Smooth muscle cell (in vitro differentiated cells): Measurements from ENCODE around the gene B3GNT2. TPM values are rescaled to one million over a fixed set of nuclear protein-coding genes. Genes with fewer than 3 reads are reported as not detected.
A peak's percentile ranks its signal among the peaks of the same experiment; 100 is the strongest.

Source experiments
- DNase-seq: peaks from one replicate; lab custom pipeline; 2025; ENCODE audit not compliant: unreplicated experiment; lab: John Stamatoyannopoulos, UW
- H2AFZ ChIP-seq: fragments of 200-600 bp; sonication (generic); 2 replicates; pipeline ENCODE4 v1.6.0; 2016; ENCODE audit warnings: antibody characterized with exemption, low read depth, mild to moderate bottlenecking
- H3F3A ChIP-seq: fragments of 200-600 bp; sonication (generic); 2 replicates; pipeline ENCODE4 v1.6.0; 2017; ENCODE audit warnings: antibody characterized with exemption, low read depth
- H3K27ac ChIP-seq: fragments of 200-600 bp; sonication (generic); 2 replicates; pipeline ENCODE4 v1.5.1; 2016; ENCODE audit warnings: low read depth, mild to moderate bottlenecking
- H3K27me3 ChIP-seq: fragments of 200-600 bp; sonication (generic); 2 replicates; pipeline ENCODE4 v1.6.1; 2016; ENCODE audit warnings: low read depth, mild to moderate bottlenecking
- H3K36me3 ChIP-seq: fragments of 200-600 bp; sonication (generic); 2 replicates; pipeline ENCODE4 v1.5.1; 2016; ENCODE audit warnings: low read depth
- H3K4me1 ChIP-seq: fragments of 200-600 bp; sonication (generic); 2 replicates; pipeline ENCODE4 v1.5.1; 2016; ENCODE audit warnings: low read depth
- H3K4me2 ChIP-seq: fragments of 200-600 bp; sonication (generic); 2 replicates; pipeline ENCODE4 v1.6.0; 2016; ENCODE audit warnings: mild to moderate bottlenecking
- H3K4me3 ChIP-seq: fragments of 200-600 bp; sonication (generic); 2 replicates; pipeline ENCODE4 v1.5.1; 2016; ENCODE audit warnings: mild to moderate bottlenecking
- H3K79me2 ChIP-seq: fragments of 200-600 bp; sonication (generic); 2 replicates; pipeline ENCODE4 v1.6.0; 2016; ENCODE audit warnings: low read depth, mild to moderate bottlenecking
- H3K9ac ChIP-seq: fragments of 200-600 bp; sonication (generic); 2 replicates; pipeline ENCODE4 v1.6.0; 2016; ENCODE audit warnings: low read depth
- H3K9me3 ChIP-seq: fragments of 200-600 bp; sonication (generic); replicated peaks from 2 replicates; pipeline ENCODE4 v1.5.1; 2016; ENCODE audit warnings: low read depth
- H4K20me1 ChIP-seq: fragments of 200-600 bp; sonication (generic); 2 replicates; pipeline ENCODE4 v1.6.0; 2016; ENCODE audit warnings: low read depth
- CTCF ChIP-seq: fragments of 200-600 bp; sonication (generic); IDR thresholded peaks from 2 replicates; pipeline ENCODE4 v1.5.1; 2017; ENCODE audit warnings: borderline replicate concordance, mild to moderate bottlenecking, antibody characterized with exemption; ENCODE audit not compliant: insufficient read depth, poor library complexity, severe bottlenecking
- WGBS: methylation state at CpG from one replicate; pipeline ENCODE4 v1.1.7; 2016; ENCODE audit warnings: low lambda C conversion rate; 5-methylcytosine and 5-hydroxymethylcytosine counted together
- polyA plus RNA-seq: library from polyadenylated mRNA; unstranded; fragments of >200 nt; fragmentation: Nextera tagmentation; extraction: Ambion mirVana; gene quantifications from 2 replicates; pipeline ENCODE4 v1.2.1, GENCODE V29; 2016
- total RNA-seq: library from RNA; depleted of rRNA; stranded (reverse); fragments of >200 nt; gene quantifications from 2 replicates; pipeline ENCODE4 v1.2.3, GENCODE V29; 2014

Gene B3GNT2
- total and polyA plus RNA-seq, 2 experiments from 2014 or later: 16.5 to 29.3 TPM

DNA sequence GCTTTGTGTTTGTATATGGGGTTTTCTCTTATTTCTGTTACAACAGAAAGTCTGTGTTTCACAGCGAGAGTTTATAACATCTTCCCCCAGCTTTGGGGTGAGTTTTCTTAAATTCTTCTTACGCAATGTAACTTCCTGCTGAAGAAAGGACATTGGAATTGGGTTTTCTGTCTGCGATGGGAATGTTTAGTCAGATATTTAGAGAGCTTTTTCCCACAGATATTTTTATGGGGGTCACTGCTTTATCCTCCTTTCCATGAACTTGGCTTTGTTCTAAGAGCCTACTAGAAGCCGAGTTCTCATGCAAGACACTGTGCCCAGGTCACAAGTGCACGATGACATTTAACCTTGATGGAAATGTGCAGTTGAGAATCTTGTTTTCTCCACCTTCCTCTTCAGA, 22.1 kb downstream of the B3GNT2 start:
- Histone ChIP-seq H4K20me1 (peaks cover 56% of the 10 kb centered on the region), H3K79me2 (peaks cover 63% of the 10 kb centered on the region), H3K4me1 (peaks cover 36% of the 10 kb centered on the region), H3K27me3 (no peaks in the 10 kb centered on the region), H3K4me3 (peak overlapping the region; percentile 26), H3K9ac (peak overlapping the region; percentile 68), H2AFZ (peak overlapping the region; percentile 42), H3K27ac (peak overlapping the region; percentile 92), H3K9me3 (no peaks in the 10 kb centered on the region), H3K36me3 (no peaks in the 10 kb centered on the region), H3F3A (peaks cover 40% of the 10 kb centered on the region), H3K4me2 (peak overlapping the region; percentile 81)
- no peak for DNase-seq
- WGBS: 37% methylated on average over 5 of the region's 5 CpGs
- no peak for TF ChIP-seq CTCF

DNA sequence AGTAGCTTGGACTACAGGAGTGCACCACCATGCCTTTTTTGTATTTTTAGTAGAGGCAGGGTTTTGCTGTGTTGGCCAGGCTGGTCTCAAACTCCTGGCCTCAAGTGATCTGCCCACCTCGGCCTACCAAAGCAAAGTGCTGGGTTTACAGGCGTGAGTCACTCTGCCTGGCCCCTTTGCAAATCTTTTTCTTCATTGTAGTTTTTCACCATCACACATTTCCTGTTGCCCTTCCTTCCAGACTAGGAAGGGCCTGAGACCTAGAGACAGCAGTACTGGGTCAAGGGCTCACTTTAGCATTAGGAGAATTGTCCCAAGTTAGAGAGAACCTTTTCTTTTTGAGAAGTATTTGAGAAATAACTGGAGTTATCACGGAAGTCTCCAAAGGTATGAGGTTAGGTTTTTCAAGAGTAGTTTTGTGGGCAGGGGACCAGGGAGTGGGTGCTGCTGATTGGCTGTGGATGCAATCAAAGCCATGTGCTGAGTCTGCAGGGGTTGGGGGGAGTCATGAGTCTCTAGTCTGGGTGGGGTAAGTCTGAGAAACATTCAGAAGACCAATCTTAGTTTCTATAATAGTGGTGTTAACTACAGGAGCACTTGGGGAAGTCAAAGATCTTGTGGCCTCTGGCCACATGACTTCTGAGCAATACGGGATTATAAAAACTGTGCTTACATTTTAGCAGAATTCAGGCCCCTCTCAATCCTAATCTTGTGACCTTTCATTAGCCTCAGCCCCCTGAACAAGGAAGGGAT, 23.7 kb downstream of the B3GNT2 start:
- Histone ChIP-seq H3K27me3 (no peaks in the 10 kb centered on the region), H4K20me1 (peaks cover 52% of the 10 kb centered on the region), H3K36me3 (no peaks in the 10 kb centered on the region), H3K4me3 (no peak overlapping the region), H2AFZ (no peak overlapping the region), H3K9me3 (no peaks in the 10 kb centered on the region), H3K9ac (no peak overlapping the region), H3F3A (peaks cover 38% of the 10 kb centered on the region), H3K79me2 (peaks cover 65% of the 10 kb centered on the region), H3K27ac (peak overlapping the region; percentile 92), H3K4me1 (peaks cover 39% of the 10 kb centered on the region), H3K4me2 (no peak overlapping the region)
- WGBS: 75% methylated on average over 4 of the region's 4 CpGs
- no peak for DNase-seq
- no peak for TF ChIP-seq CTCF

- Histone ChIP-seq H3F3A (peaks cover 26% of the 10 kb centered on the region), H3K9me3 (no peaks in the 10 kb centered on the region), H3K36me3 (no peaks in the 10 kb centered on the region), H4K20me1 (peaks cover 42% of the 10 kb centered on the region), H3K27me3 (no peaks in the 10 kb centered on the region), H2AFZ (no peak overlapping the region), H3K4me3 (no peak overlapping the region), H3K4me1 (peaks cover 32% of the 10 kb centered on the region), H3K27ac (no peak overlapping the region), H3K79me2 (peaks cover 63% of the 10 kb centered on the region), H3K9ac (no peak overlapping the region), H3K4me2 (no peak overlapping the region)
- no peak for TF ChIP-seq CTCF
- no peak for DNase-seq
- 95% methylated on average over 1 of the region's 1 CpG for WGBS
These were observed 25.2 kb downstream of the B3GNT2 start for GRCh38 chr2:62221141-62221540.

DNA sequence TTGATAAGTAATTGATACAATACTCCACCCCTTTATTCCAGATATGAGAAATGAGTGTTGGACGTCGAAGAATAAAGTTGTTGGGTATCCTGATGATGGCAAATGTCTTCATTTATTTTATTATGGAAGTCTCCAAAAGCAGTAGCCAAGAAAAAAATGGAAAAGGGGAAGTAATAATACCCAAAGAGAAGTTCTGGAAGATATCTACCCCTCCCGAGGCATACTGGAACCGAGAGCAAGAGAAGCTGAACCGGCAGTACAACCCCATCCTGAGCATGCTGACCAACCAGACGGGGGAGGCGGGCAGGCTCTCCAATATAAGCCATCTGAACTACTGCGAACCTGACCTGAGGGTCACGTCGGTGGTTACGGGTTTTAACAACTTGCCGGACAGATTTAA, 26.3 kb downstream of the B3GNT2 start:
- no peak for TF ChIP-seq CTCF
- peaks cover 17% of the 10 kb centered on the region for H3F3A ChIP-seq
- H3K27ac ChIP-seq: no peak overlapping the region
- H3K9ac ChIP-seq: no peak overlapping the region
- no peaks in the 10 kb centered on the region for H3K27me3 ChIP-seq
- peaks cover 33% of the 10 kb centered on the region for H4K20me1 ChIP-seq
- H3K4me1 ChIP-seq: peaks cover 24% of the 10 kb centered on the region
- WGBS: 92% methylated on average over 12 of the region's 12 CpGs
- no peak overlapping the region for H2AFZ ChIP-seq
- no peak overlapping the region for H3K4me2 ChIP-seq
- H3K9me3 ChIP-seq: no peaks in the 10 kb centered on the region
- DNase-seq: no peak
- no peak overlapping the region for H3K4me3 ChIP-seq
- H3K79me2 ChIP-seq: peaks cover 61% of the 10 kb centered on the region
- no peaks in the 10 kb centered on the region for H3K36me3 ChIP-seq
